Hematopoietic multipotent progenitor cell treated with erythropoietin and hydrocortisone succinate and interleukin-3 and kit ligand, for 6 days (in vitro differentiated cells): Measurements from ENCODE around the gene RFTN1.
"Not testable (repeated sequence)": the region's sequence is repeated elsewhere in the genome, so short reads cannot be mapped to it uniquely, and the experiment has no call there.

Experiments used
- DNase-seq: peaks from one replicate; pipeline ENCODE4 v3.0.0-alpha.2; 2015

The RFTN1 gene

DNA sequence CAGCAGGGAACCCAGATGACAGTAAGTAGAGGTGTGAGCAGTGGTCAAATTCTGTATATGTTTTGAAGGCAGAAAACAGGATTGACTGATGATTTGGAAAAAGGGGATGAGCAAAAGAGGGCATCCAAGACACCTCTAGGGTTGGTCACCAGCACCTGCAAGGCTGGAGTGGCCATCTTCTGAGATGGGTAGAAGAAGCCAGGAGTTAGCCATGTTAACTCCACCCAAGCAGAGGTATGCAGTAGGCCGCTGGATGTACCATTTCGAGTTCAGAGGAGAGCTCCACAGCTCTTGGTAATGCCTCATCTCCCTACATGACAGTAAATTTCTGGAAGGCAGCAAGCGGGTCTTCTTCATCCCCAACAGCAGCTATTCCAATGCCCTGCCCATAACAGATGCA lies 7.0 kb downstream of the RFTN1 start:
- no peak for DNase-seq

DNA sequence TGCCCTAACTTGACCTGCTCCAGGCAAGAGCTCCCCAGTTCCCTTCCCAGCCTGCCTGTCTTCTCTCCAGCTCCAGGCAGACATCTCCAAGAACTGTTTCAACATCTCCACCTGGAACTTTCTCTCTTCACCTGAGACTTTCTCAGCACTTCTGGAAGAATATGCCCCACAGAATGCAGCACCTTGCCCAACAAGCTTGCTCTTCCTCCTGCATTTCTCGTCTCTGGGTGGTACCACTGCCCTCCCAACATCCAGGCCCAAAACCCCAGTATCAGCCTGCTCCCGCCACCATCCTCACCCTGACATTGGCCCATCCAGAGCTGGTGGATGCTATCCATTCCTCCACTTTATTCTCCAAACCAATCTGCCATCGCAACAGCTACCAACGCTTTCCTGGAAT lies 8.8 kb downstream of the RFTN1 start:
- DNase-seq, result no peak

DNA sequence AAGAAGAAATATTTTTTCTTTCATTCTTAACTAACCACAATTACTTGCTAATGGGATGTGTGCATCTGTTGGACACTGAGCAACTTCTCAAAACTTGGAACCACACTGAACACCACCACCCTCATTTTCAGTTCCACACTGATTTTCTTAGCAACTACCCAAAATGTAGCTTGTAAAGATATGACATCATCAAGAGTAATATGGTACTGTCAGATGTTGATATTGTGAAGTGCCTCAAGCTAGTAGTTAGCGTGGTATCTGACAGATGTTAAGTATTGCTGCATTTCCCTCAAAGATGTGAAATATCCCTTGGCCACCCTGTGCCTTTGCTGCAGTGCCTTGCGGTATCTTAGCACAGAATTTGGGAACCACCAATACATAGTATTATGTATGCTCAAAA lies 9.3 kb downstream of the RFTN1 start:
- DNase-seq, result peak; percentile 52

DNA sequence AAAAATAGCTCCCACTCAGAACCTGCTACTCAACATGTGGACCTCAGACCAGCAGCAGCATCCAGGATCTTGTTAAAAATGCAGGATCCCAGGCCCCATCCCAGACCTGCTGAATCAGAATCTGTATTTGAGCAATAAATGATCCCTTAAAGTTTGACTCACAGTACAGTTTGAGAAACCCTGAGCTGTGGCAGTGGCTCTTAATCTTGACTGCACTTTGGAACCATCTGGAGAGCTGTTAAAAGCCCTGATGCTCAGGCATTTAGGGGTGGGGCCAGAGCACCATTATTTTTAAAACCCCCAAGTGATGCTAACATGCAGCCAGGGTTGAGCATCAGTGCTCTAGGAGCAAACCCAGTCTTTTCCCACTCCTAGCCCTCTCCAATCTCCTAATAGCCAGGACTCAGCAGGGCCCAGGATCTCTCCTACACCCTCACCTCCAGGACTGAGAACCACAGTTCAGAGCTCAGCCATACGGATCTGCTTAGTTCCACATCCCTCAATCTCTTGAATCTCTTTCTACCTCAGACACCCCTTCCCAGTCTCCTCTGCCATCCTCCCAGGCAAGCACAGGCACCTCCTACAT lies 10.2 kb downstream of the RFTN1 start:
- no peak for DNase-seq

DNA sequence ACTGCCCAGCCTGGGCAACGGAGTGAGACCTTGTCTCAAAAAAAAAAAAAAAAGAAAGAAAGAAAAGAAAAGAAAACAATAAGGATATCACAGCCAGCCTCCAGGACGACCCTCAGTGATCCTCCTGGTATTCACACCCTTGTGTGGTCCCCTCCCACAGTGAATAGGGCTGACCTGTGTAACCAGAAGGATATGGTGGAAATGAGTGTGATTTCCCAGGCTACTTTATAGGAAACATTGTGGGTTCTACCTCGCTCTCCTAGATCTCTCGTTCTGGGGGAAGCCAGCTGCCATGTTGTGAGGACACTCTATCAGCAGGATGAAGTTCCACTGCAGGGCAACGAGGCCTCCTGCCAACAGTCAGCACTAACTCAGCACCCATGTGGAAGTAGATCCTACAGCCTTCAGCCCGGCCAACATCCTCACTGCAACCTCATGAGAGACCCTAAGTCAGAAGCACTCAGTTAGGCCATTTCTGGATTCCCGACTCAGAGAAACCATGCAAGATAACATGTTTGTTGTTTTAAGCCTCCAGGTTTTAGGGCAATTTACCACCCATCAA lies 11.1 kb downstream of the RFTN1 start:
- no peak for DNase-seq

DNA sequence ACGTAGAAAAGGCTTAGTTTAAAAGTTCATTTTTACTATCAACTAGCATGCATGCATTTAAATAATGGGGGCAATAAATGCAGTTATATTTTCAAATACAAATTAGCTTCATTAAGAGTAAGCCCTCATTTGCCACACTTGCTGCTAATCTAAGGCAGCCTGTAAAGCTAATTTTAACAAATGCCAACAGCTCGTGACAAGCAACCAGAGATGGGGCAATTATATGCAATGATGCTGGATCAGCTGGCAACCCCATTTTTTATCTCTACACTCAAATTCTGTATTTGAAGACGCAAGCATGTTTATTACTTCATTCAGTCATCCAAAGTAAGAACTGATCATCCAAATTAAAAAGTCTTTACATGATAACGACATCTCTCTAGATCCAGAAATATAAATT lies 12.1 kb downstream of the RFTN1 start:
- DNase-seq, result no peak

DNA sequence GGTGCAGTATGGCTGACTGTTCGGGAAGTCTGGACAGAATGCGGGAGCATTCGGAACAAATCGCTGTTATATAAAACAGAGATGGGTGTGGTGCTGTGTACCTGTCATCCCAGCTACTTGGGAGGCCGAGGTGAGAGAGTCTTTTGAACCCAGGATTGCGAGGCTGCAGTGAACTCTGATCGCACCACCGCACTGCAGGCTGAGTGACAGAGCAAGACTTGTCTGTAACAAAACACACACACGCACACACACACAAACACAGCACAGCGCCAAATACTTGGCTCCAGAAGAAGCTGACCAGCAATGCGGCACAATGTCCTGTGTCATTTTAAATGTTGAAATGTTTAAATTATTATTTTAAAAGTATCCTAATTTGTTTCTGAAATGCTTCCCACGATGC lies 12.6 kb downstream of the RFTN1 start:
- no peak for DNase-seq

DNA sequence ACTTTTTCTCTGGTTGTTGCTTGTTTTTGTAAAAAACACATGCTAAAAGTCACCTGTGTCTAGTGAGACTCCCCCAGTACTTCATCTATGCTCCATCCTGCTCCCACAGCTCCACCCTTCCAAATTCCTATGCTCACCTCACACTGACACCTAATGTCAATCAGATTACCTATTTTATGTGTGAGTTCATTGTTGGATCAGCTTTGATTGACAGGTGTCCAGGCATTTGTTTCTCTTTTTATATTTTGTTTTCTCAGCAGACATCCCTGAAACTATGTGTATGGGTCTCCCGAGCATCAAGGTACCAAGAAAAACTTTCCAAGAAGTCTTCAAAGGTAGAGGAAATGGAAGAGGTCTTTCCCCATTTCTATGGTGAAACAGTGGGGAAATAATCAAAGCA lies 13.4 kb downstream of the RFTN1 start:
- no peak for DNase-seq

DNA sequence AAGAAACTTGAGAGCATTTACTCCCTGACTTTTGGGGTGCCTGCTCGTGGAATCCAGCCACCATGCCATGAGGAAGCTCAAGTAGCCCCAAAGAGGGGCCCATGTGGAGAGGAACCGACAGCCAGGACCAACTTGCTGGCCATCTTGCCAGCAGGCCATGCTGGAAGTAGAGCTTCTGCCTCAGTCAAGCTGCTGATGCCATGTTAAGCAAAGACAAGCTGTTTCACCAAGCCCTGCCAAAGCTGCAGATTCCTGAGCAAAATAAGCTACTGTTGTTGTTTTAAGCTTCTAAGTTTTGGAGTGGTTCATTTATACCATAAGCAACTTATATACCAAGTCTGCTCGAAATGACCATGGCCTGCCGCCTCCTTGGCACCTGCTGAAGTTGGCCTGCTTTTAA lies 14.1 kb downstream of the RFTN1 start:
- no peak for DNase-seq

DNA sequence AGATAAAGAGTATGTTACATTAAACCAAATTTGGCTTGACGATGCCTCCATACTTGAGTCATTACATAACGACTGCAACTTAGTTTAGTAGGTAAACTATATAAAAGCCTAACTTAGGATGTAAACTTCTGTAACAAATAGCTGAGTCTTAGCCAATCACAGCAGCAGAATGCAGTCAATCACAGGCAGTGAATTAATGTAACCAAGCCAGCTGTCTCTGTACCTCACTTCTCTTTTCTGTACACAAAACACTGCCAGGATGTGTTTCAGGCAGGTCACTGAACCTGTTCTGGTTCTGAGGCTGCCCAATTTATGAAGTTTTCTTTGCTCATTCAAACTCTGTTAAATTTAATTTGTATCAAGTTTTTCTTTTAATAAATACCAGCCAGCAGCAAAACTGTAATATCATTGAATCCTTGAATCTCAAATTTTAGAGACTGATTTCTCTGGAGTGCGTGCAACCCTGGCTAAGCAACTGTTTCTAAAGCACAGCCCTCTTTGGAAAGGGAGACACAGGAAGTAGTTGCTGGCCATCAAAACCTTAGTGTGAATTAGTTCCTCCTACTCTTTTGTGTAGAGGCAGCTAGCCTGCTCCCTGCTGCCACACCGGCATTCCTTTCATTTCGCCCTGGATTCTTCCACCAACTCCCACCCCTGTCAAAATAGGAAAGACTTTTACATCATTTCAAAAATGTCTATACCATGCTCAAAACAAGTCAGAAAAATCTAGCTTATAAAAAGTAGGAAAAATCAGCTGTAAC lies 15.2 kb downstream of the RFTN1 start:
- no peak for DNase-seq

DNA sequence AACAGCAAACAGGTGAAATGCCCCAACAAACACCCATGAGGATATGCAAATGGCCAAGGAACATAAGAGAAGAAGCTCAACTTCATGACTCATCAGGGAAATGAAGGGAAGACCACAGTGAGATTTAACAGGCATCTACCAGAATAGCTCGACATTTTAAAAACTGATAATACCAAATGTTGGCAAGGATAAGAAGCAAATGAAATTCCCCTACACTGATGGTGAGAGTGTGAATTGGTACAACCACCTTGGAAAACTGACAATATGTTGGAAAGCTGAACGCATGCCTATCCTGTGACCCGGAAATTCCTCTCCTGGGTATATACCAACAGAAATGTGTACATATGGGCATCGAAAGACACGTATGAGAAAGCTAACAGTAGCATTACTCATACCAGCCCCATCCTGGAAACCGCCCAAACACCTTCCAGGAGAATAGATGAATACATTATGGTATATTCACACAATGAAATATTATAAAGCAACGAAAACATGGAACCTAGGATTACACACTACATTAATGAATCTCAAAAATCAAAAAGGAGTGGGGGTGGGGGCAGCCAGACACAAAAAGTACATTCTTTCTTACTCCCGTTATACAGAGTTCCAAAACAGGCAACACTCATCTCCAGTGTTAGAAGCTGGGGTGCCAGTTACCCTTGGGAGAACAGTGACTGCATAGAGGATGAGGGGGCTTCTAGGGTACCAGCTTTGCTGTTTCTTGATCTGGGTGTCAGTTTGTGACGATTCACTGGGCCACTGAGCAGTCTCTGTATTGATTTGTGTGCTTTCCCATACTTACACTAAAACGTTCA lies 16.9 kb downstream of the RFTN1 start:
- DNase-seq, result no peak

DNA sequence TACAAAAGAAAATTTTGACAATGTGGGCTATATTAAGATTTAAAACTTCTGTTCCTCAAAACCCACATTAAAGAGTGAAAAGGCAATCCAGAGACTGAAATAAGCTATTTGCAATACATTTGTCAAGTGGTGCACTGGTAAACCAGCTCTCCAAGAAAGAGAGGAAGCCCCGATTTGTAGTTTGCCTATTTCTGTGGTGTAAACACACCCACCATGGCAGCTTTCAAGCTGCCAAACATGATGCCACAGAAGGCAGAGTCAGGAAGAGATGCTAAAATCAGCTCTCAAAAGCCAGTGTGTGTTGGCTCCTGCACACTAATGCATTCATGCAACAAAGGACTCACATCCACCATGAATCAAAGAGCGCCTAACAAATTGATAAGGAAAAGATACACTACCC lies 17.5 kb downstream of the RFTN1 start:
- DNase-seq, result no peak

DNA sequence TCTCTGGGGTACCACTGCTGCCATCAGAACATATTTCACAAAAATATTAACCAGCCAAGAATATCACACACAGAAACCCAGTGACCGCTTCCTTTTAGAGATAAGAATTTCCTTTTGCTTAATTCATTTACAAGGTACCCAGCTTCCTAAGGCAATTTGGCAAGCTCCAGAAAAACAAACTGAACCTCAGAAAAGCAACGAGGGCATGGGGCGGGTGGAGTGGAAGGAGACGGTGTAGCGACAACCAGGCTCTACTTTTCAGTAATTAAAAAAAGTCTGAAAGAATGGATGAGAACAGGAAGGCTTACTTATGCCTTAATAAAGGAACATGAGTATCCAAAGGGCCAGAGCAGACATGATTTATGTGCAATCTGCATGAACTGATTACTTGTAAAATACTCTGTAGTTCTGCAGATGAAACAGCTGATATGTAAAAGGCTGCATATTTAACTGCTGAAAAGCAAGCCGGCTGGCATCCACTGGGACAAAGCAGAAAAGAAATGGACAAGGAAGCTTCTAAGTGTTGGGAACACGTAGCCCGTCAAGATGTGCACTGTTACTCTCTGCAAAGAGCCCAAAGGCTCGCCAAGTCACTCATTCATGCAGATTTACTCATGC lies 18.6 kb downstream of the RFTN1 start:
- DNase-seq, result peak; percentile 57

DNA sequence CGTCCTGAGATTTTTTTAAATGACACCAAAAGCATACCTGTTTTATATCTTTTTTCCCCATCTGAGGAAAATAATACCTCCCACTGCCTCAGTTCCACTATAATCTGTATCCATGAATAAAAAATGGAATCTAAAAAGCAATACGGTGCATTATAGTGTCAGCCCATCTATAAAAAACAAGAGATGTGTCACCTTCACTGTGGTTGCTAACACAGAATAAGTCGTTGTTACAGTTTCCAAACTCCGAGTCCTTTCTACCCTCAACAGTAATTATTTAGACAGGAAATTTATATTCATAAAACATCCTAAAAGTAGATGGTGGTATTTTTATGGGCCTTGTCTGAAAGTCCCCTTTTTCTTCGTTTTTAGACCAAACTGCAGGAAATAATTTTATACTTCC lies 19.4 kb downstream of the RFTN1 start:
- no peak for DNase-seq

DNA sequence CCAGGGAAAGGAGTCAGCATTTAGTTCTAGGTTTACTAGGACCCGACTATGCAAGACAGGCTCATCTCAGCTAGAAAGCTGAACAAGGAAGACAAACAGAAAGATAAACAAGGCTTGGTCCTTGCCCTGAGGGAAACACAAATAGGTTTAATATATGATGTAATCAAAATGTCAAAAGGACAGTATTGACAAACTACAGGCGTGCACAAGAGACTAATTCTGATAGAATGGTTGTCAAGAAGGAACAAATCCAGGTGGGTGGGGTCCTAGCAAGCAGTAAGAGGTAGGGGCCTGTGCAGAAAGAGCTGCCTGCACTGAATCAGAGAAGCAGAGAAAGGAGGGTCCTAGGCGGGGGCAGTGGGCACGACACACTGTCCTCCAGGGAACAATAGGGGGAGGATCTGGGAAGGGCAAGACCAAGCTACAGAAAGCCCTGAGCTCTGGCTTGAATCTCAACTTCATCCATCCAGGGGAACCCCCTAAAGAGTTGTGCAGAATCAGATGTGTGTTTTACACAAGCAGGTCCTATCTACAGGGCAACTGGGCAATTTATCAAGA lies 23.4 kb downstream of the RFTN1 start:
- no peak for DNase-seq

DNA sequence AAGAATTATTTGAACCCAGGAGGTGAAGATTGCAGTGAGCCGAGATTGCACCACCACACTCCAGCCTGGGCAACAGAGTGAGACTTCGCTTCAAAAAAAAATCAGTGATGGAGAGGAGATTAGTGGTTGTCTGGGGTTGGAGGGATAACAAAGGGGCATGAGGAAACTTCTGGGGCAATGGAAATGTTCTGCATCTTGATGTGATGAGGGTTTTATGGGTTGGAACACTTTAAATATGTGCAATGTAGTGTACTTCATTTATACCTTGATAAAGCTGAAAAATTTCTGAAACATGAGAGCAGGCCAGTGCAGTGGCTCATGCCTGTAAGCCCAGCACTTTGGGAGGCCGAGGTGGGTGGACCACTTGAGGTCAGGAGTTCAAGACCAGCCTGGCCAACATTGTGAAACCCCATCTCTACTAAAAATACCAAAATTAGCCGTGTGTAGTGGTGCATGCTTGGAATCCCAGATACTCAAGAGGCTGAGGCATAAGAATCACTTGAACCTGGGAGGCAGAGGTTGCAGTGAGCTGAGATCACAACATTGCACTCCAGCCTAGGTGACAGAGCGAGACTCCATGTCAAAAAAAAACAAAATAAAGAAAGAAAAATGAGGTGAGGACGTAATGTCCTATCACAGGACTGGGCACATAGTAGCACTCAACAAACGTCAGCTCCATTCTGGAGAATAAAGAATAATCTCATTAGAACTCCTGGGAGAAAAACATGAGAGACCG lies 24.0 kb downstream of the RFTN1 start:
- not testable (repeated sequence) for DNase-seq

DNA sequence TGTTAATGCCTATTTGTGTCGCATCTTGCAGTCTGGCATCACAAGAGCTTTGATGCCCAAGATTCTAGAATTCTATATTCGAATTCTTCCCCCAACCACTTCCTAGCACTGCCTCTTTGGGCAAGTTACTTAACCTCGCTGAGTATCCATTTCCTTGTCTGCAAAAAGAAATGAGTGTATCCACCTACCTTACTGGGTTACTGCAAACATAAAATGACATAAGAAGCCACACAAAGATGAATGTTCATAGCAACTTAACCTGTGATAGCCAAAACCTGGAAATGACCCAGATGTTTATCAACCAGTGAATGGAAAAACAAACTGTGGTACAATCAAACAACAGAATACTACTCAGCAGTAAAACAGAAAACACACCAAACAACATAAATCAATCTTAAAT lies 24.9 kb downstream of the RFTN1 start:
- DNase-seq, result no peak

DNA sequence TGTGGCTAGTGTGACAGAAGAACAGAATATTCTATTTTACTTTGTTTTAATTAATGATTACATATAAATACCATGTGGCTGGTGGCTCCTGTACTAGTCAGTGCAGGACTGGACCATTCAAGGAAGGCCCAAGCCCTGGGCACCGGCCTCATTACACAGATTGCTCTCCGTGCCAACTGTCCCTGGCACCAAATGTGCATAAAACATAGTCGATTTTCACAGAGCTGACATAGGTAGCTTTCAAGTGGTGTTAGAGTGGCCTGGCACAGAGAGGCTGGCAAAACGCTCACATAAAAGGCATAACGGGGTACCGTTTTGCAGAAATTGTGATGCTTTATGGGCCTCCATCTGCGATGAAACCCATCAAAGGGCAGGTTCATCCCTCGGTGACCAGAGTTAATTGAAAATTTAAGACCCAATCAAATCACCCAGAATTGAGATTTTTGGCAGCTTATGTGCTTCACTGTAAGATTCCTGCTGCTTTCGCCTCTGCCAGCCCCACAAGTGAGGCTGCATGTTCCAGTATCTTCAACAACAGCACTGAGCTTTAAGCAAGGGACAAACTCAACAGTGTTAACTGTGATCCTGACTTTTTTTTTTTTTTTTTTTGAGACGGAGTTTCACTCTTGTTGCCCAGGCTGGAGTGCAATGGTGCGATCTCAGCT lies 25.9 kb downstream of the RFTN1 start:
- DNase-seq, result no peak

DNA sequence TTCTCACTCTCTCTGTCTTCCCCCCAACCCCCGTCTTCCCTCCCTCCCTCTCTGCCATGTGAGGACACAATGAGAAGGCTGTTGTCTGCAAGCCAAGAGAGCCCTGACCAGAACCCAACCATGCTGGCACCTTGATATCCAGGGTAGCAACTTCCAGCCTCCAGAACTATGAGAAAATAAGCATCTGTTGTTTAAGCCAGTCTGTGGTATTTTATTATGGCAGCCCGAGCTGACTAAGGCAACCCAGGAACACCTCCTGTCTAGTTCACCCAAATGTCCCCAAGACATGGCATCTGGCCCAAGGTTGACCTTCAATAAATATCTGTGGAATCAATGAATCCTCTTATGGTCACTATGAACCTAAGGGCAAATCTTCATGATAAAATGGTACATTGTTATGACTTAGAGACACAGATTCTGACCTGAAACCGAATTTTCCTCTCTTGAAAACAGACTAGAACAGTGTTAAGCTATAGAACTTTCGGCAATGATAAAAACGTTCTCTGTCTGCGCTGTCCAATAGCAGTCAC lies 26.5 kb downstream of the RFTN1 start:
- DNase-seq, result no peak

DNA sequence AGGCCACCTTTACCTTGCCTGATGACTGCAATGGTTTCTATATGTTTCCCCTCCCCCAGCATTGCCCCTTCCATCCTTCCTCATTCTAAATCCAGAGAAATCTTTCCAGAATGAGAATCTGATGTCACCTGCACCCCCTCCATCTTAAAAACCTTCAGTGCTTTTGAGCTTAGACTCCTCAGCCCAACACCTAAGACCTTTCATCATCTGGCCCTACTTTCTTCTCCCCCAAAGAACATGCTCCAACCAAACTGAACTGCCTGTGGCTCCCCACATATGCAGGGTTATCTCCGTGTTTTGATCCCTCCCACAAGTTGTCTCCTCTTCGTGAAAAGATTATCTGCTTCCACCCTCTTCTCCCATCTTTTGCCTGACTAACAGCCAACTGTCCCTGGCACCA lies 27.3 kb downstream of the RFTN1 start:
- no peak for DNase-seq

DNA sequence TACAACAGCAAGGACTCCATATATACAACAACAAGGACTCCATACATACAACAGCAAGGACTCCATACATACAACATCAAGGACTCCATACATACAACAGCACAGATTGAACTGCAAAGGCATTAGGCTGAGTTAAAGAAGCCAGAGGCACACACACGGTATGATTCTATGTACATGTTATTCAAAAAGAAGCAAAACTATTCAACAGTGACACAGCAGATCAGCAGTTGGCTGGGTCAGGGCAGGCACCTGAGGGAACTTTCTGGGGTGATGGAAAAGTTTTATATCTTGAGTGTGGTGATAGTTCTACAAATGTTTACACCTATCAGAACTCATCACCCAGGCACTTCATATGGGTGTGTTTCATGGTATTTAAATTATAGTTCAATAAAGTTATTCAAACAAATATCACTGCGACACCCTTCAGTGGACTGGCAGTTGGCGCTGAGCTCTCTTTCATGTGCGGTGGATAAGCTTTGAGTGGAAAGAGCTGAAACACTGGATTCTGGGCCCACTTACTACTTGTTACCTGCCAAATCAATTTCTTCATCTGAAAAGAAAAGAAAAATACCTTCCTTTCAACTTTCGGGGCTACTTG lies 28.0 kb downstream of the RFTN1 start:
- DNase-seq, result no peak
